ENCODE results near the gene OR2S2.

GRCh38 chr9:35960039-35960655, 2.2 kb upstream of the OR2S2 start:
- no peak for TF ChIP-seq POLR2A (IDR thresholded peaks at IDR 0.05; ENCODE audit: low read length)
- no peak for TF ChIP-seq GATA1 (IDR thresholded peaks at IDR 0.05; ENCODE audit: low read depth, low read length)
